ENCODE results near the gene ASB13.

ASB13 gene

DNA sequence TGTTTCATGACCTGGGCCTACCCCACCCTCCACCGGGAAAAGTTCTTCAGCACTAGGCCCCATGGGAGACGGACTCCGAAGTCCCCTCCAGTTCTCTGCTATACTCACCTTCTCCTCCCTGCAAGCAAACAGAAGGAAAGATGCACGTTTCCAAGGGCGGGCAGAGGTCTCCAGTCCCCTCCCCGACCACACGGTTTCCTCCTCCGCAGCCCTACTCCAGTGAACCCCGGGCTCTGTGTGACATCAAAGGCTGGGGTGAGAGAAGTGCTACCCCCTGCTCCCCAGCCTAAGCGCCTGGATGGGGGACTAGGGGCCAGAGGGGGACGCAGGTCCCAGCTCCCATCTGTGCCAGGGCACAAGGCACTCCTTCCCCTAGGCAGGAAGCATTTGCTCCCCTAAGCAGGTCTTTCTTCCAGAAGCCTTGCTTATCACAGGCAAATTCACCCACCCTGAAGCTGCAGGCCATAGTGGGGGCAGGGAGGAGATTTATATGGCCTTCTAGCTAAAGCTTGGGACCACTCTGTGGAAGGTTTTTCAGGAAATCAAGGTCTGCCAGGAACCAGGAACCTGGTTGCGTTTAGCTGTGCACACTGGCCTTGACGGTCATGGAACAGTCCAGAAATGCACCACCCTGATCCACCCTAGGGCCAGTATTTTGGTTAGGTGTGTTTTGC is 52.8 kb downstream of the ASB13 start:
- FAIRE-seq: no peak
- TF ChIP-seq, protein P1, sequence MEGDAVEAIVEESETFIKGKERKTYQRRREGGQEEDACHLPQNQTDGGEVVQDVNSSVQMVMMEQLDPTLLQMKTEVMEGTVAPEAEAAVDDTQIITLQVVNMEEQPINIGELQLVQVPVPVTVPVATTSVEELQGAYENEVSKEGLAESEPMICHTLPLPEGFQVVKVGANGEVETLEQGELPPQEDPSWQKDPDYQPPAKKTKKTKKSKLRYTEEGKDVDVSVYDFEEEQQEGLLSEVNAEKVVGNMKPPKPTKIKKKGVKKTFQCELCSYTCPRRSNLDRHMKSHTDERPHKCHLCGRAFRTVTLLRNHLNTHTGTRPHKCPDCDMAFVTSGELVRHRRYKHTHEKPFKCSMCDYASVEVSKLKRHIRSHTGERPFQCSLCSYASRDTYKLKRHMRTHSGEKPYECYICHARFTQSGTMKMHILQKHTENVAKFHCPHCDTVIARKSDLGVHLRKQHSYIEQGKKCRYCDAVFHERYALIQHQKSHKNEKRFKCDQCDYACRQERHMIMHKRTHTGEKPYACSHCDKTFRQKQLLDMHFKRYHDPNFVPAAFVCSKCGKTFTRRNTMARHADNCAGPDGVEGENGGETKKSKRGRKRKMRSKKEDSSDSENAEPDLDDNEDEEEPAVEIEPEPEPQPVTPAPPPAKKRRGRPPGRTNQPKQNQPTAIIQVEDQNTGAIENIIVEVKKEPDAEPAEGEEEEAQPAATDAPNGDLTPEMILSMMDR (IDR thresholded peaks at IDR 0.05; ENCODE audit: insufficient read depth, missing control alignments): no peak
- DNase-seq (ENCODE audit: insufficient read length, low spot score): no peak

DNA sequence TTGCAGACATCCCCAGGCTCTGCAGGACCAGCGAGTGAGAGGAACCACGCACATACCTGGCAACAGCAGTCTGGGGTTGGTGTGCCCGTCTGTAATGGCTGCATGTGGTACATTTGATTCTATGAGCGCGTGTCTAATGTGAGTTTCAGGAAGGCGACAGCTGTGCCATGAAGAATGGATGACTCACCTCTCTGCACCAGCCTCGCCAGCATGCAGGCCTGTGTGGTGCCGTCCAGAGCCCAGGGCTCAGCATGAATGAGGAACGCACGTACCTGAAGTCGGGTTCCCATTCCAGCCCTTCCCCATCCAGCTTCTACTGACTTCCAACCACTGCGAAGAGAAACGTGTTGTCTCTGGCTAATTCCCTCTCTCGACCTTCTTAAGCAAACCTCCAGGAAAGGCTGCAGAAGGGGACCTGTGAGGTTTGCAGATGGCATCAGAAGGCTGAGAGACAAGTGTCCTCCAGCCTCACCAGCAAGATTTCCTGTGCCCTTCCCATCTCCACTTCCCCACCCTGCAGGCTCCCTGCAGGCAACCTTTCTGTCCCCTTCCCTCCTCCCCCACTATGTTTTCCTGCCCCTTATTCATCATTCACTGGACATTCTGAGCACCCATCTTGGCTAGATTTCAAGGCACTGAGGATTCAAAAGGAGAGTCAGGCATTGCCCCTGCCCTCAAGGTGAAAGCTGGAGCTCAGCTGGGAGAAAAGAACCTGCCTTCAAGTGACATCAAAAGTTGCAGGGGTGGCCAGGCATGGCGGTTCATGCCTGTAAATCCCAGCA is 54.3 kb downstream of the ASB13 start:
- DNase-seq (ENCODE audit: insufficient read length, low spot score): no peak
- FAIRE-seq: no peak
- TF ChIP-seq, protein P1 (IDR thresholded peaks at IDR 0.05; ENCODE audit: insufficient read depth, missing control alignments): no peak

DNA sequence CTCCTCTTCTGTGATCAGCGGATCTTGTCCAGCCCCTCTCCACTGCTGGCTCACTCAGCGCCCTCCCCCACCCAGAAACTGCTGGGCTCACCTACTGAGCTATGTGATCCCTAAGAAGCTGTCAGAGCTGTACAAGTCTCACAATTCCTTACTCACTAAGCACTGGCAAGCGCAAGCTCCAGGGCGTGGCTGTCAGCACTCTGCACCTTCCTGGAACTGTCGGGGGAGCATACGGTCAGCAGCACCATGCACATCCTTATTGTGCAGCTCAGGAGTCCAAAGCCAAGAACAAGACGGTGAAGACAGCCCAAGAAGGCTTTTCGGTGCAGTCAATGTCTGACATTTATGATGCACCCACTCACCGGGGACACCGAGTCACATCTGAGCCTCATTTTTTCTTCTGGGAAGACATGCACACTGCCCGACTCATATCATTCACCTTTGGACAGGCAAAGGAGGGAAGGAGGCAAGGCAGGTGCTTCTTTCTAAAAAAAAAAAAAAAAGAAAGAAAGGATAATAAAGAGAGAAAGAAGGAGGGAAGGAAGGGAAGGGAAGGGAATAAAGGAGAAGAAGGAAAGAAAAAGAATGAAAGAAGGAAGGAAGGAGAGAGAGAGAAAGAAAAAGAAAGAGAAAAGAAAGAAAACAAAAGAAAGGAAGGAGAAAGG is 56.3 kb downstream of the ASB13 start:
- no peak for DNase-seq (ENCODE audit: insufficient read length, low spot score)
- no peak for FAIRE-seq
- TF ChIP-seq, protein P1 (IDR thresholded peaks at IDR 0.05; ENCODE audit: insufficient read depth, missing control alignments): no peak

DNA sequence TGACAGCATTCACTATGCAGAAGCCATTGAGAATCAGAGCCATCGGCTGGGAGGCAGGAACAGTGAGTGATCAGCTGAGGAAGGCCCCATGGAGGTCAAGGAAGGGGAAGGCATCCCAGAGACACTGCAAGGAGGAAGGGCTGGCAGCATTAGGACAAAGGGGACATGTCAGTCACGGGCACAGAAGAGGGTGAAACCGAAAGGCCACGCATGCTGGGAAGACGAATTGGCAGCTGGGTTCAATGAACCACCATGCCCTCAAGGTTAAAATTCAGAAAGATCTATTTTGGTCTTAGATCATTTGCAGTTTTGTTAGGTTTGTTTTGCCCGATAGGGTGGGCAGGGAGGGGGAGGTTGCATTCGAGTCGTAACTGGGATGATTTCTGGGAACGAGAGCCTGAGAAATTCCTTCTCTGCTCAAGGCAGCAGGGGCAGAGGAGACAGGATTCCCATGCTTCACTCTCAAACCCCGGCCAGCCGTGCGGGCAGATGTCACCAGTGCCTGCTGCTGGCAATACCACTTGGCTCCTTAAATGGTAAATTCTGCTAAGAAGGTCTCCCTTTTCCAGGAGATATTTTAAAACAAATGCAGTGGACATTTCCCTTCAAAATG is 57.7 kb downstream of the ASB13 start:
- FAIRE-seq (no peak), DNase-seq (ENCODE audit: insufficient read length, low spot score) (no peak)
- TF ChIP-seq, protein P1 (IDR thresholded peaks at IDR 0.05; ENCODE audit: insufficient read depth, missing control alignments): no peak

DNA sequence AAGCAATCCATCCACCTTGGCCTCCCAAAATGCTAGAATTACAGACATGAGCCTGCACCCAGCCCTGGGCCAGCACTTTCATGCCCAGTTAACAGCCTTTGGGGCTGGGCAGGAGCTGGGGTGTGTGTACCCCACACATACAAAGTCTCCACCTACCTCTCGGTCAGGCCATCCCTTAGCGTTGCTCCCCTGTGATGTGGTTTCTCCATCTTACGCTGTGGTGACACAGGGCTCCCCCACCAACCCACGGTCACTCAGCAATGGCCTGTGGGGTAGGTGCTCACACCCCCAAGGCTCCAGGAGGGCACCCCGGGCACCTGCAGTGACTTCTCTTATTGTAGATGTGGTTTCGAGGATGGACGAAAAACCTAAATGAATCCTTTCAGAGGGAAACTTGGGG is 58.8 kb downstream of the ASB13 start:
- FAIRE-seq: no peak
- no peak for DNase-seq (ENCODE audit: insufficient read length, low spot score)
- TF ChIP-seq, protein P1 (IDR thresholded peaks at IDR 0.05; ENCODE audit: insufficient read depth, missing control alignments): no peak

DNA sequence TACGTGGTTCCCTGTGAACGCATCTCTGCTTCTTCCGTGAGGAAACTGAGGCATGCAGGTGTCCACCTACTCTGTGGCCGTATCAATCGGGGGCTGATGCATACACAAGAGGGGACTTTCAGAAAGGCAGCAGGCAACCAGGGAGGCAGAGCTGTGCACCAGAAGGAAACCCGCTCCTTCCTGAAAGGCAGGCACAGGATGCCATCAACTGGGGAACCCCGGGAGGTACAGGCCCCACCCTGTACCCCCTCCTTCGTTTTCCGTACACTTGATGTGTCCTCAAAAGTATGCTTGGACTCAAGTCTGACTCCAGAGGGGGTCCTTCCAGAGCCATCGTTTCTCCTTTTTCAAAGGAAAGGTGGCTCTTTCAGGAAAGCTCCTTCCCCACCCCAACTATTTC is 59.5 kb downstream of the ASB13 start:
- FAIRE-seq: no peak
- TF ChIP-seq, protein P1 (IDR thresholded peaks at IDR 0.05; ENCODE audit: insufficient read depth, missing control alignments): no peak
- DNase-seq (ENCODE audit: insufficient read length, low spot score): no peak

All from D721Med (cell line).